IPS-18c (cell line): Measurements from ENCODE around the gene PPM1F.

Source experiments
- H3K4me3 ChIP-seq: 2 replicates; pipeline ENCODE4 v1.7.0; 2013; ENCODE audit warnings: low read depth, mild to moderate bottlenecking, low read length, moderate library complexity; ENCODE audit not compliant: insufficient read depth
- H3K9me3 ChIP-seq: one replicate; pipeline ENCODE4 v1.6.1; 2013; ENCODE audit warnings: mild to moderate bottlenecking, low read length, moderate library complexity; ENCODE audit not compliant: control insufficient read depth, insufficient read depth

PPM1F gene

DNA sequence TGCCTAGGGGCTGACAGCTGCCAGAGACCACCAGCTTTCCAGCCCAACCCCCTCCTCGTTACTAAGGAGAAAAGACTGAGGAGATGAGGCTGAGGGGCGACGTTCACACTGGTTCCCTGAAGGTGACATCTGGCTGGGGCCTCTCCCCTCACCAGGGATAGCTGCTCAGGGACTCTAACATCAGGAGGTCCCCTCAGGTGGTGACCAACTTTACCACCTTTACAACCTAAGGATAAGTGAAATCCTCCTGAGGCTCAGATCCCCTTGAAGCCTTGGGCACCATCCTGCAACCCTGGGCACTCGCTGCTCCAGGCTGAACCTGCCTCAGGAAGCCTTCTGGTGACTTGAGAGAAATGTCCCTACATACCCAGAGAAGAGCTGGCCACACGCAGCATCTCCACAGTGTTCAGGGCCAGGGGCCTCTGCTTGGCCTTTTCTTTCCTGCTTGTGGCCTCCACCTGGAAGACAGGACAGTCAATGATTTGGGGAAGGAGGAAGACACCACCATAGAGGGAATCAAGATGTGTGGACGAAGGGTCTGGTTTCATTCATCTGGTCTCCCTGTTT, 12.4 kb upstream of the PPM1F start:
- H3K4me3 ChIP-seq, result no peak overlapping the region
- H3K9me3 ChIP-seq, result no peaks in the 10 kb centered on the region

- Histone ChIP-seq H3K9me3 (no peaks in the 10 kb centered on the region), H3K4me3 (no peak overlapping the region)
These were observed 11.6 kb upstream of the PPM1F start for GRCh38 chr22:21964234-21964633.

DNA sequence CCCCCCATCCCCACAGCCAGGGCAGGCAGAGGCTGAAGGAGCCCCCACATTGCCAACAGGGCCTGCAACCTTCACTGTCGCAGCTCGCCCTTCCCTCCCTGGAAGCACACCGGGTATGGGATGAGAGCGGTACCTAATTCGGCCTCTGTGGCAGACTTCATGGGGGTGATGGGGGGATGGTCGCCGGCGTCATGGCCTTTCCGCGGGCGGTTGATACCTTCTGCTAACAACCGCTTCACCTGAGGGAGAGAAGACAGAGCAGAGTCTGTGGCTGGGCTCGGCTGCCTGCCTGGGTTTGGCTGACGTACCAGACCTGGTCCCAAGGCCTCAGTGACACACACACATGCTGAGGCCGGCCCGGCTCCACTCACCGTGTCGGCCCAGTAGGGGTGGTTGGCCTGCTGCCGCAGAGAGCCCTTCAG, 11.2 kb upstream of the PPM1F start:
- no peak overlapping the region for H3K4me3 ChIP-seq
- H3K9me3 ChIP-seq, result no peaks in the 10 kb centered on the region

- H3K4me3 ChIP-seq, result no peak overlapping the region
- H3K9me3 ChIP-seq, result no peaks in the 10 kb centered on the region
These were observed 10.6 kb upstream of the PPM1F start for GRCh38 chr22:21963286-21963685.

GRCh38 chr22:21962655-21962949, 10.0 kb upstream of the PPM1F start:
- no peak overlapping the region for H3K4me3 ChIP-seq
- no peaks in the 10 kb centered on the region for H3K9me3 ChIP-seq

DNA sequence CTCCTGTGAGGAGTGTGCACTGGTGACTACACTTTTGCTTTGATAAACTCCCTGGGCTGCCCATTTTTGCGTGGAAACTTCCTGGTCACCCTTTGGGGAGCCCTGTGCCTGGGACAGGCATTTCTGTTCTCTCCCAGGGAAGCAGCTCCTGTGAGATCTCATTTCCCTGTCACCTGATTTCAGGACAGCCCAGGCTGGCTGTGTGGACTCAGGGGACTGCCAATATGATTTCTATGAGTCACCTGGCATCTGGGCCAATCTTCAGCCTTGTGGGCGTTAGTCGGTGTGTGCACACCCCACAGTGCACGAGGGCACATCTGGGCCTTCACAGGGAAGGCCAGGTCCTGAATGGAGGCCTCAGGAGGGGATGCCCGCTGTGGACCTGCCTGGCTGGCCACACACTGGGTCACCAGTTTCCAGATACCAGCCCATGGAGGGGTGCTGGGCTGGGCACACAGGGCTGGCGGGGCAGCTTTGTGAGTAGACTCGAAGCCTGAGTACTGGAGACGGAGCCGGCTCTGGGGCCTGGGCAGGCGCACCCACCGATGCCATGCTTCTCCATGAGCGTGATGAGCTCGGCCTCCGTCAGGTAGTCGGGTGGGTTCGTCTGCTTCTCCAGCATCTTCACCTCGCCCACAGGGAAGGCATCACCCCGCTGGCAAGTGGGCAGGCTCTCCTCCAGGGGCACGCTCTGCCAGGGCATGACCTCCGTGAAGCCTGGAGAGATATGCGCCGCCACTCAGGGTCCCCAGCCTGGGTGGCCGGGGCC, 9.4 kb upstream of the PPM1F start:
- H3K4me3 ChIP-seq, result no peak overlapping the region
- H3K9me3 ChIP-seq, result no peaks in the 10 kb centered on the region

DNA sequence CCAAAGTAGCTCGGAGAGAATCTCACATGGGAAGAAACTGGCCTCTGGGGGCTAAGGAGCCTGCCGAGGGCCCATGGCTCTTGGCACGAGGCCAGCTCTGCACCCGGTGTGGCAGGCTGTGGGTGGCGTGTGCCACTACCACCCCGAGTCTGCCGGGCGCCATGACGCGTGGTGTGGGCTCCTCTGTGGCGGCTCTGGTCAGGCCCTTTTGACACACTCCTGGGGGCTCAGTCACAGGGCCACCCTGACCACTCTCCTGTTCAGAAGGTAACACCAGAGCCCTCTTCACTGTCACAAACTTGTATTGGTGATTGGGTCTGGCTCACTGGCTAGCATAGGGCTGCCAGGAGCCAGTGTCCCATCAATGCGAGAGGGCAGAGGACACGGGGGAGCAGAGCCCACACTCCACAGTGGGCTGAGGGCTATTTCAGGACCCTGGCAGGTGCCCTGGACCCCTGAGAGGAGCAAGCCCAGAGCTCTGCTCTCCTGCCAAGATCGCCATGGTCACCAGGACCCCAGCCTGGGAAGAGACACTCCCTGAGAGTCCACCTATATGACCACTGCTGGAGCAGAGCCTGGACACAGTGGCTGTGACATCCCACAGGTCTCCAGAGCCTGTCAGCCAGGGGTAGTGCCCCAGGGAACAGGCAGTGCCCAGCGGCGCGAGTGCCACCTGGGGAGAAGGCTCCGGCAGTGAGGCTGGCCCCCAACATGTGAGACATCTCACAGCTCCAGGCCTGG, 8.6 kb upstream of the PPM1F start:
- Histone ChIP-seq H3K4me3 (no peak overlapping the region), H3K9me3 (no peaks in the 10 kb centered on the region)

GRCh38 chr22:21960200-21961126, 7.8 kb upstream of the PPM1F start:
- no peaks in the 10 kb centered on the region for H3K9me3 ChIP-seq
- no peak overlapping the region for H3K4me3 ChIP-seq

GRCh38 chr22:21959274-21960074, 6.8 kb upstream of the PPM1F start:
- Histone ChIP-seq H3K9me3 (no peaks in the 10 kb centered on the region), H3K4me3 (no peak overlapping the region)

DNA sequence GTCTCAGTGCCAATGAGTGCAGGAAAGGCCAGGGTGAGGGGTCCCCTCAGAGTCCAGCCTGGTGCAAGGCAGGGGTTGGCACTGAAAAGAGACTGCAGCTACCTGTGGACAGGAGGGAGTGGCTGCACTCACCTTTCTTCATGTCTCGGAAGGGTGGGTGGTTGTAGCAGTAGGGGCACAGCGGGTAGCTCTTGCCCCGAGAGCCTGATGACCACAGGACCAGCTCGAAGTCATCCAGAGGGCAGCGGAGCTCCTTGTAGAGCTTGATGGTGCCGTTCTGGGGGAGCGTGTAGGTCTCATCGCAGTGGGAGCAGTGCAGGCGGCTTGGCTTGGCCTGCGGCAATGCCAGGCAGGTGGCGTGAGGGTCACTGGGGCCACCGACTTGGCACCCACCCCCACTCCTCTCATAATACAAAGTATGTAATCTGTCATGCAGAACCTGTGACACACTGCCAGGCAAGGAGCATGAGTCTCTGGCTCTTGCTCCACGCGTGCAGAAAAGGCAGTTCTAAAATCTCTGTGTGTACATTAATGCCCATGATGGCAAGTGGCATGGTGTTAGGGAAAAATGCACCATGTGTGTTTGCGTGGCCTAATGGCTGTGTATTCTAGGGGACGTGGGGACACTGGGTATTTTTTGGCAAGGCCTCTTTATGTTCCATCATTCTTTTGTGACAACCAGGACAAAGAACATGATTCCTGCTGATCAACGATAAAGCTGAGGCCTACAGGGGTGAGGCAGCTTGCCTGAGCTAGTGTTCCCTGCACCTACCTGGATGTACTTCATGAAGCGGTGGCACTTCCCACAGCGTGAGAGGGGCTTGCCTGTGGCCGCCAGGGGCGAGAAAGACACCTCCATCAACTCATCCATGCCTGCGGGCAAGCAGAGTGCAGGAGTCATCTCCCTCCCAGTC, 6.0 kb upstream of the PPM1F start:
- H3K9me3 ChIP-seq, result no peaks in the 10 kb centered on the region
- no peak overlapping the region for H3K4me3 ChIP-seq

DNA sequence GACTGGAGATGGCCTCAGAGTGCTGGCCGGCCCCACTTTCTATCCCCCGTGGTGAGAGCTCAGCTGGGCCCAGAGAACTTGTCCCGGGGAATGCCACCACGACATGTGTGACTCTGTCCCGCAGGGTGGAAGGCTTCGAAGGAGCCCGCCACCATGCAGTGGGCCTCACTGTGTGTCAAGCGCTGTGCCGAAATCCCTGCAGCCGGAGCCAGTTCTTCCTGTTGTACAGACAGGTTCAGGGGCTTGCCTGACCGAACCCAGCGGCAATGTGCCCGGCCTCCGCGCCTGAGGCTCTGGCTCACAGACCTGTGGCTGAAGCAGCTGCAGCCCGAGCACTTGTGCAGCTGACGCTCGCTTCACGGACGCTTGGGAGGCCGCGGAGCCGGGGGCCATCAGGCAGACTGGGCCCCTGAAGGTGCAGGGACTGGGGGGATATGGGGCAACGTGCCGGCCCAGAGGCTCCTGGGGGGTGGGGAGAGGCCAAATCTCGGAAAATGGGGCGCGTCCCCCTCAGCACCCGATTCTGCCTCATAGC, 650 bp downstream of the PPM1F start:
- Histone ChIP-seq H3K4me3 (peak overlapping the region; percentile 80), H3K9me3 (peaks cover 3% of the 10 kb centered on the region)

DNA sequence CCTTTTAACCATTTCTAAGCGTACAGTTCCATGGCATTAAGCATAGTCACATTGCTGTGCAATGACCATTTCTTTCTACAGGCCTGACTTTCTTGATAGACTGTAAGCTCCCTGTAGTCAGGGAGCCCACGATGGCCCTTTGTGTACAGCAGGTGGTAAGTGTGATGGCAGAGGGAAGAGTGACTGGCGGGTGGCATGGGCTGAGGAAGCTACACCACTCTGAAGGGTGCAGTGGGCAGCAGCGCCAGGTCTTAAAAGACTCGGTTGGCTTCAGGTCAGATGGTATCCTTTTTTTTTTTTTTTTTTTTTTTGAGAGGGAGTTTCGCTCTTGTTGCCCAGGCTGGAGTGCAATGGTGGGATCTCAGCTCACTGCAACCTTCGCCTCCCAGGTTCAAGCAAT, 1.6 kb downstream of the PPM1F start:
- H3K9me3 ChIP-seq, result peaks cover 3% of the 10 kb centered on the region
- H3K4me3 ChIP-seq, result no peak overlapping the region

- peaks cover 3% of the 10 kb centered on the region for H3K9me3 ChIP-seq
- H3K4me3 ChIP-seq, result no peak overlapping the region
These were observed 2.7 kb downstream of the PPM1F start for GRCh38 chr22:21949948-21950347.

DNA sequence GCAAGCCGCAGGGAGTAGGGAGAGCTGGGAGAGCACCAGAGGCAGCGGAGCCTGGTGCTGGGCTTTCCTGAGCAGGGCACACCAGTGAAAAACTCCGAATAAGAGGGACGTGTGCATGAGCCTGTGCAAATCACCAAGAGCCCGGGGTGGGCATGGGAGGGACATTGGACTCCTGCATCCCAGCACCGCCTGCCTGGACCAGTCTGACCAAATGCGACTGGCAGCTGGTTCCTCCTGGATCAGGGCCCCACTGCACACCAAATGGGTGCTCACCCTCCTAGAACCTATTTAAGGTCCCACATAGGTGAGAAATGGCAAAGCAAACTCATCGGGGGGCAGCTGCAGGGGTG, 3.1 kb downstream of the PPM1F start:
- peaks cover 3% of the 10 kb centered on the region for H3K9me3 ChIP-seq
- H3K4me3 ChIP-seq, result no peak overlapping the region

GRCh38 chr22:21948824-21949568, 3.7 kb downstream of the PPM1F start:
- peaks cover 3% of the 10 kb centered on the region for H3K9me3 ChIP-seq
- no peak overlapping the region for H3K4me3 ChIP-seq
